ENCODE results near the gene MTMR1.

GRCh38 chrX:150774798-150775568, 81.8 kb downstream of the MTMR1 start:
- TF ChIP-seq CTCF (IDR thresholded peaks at IDR 0.05; ENCODE audit: insufficient read depth, low read length, poor library complexity, severe bottlenecking) = no peak
- no peak for TF ChIP-seq EZH2phosphoT487 (conservative IDR thresholded peaks at IDR 0.05; ENCODE audit: low read length)
